ENCODE data around the gene APLN.

APLN gene

DNA sequence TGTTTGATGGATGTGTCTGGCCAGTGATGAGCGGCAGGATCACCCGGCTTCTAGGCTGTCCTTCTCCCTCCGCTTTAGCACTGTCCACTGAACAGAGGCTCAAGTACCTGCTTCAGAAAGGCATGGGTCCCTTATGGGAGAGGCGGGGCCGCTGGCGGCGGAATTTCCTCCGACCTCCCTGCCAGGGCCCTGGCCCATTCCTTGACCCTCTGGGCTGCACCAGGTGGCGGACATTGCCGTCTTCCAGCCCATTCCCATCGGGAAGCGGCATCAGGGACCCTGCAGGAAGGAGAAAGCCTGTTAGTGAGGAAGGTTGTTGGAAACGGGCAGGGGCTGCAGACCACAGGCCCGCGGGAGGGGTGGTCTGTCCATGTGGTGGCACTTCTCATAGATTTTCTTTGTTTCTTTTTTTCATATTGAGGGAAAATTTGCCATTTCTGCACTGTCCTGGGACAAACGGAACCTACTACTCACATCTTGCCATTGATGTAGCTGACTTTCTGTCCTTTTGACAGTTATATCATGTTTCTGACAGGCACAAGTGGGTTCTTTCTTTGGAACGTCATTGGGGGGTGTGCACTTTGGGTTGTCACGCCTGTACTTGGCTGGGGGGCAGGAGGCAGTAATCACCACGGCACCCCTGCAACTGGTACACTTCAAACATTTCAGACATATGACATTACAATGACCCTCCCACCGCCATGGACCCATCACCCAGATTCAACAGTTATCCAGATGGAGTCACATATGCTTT lies 6.1 kb downstream of the APLN start:
- Histone ChIP-seq H2BK120ac (ENCODE audit: low read depth, low read length) (no peak overlapping the region), H4K91ac (ENCODE audit: low read depth, low read length, poor library complexity) (no peak overlapping the region), H3K27me3 (ENCODE audit: control insufficient read depth in 3 of 3, insufficient read depth in 3 of 3, low read depth in 1 of 3, low read length in 3 of 3) (peaks cover 0 to 11% (median 8%) of the 10 kb centered on the region in 3 experiments), H3K27ac (replicated peaks; ENCODE audit: low read length) (no peak overlapping the region), H2AK5ac (ENCODE audit: low read depth, low read length) (no peak overlapping the region), H3K79me1 (ENCODE audit: low read depth, low read length) (peaks cover 2% of the 10 kb centered on the region), H3K23ac (ENCODE audit: low read depth, low read length, poor library complexity) (no peak overlapping the region), H3K9me3 (replicated peaks in 1 of 2; ENCODE audit: control insufficient read depth in 2 of 2, insufficient read depth in 1 of 2, low read depth in 1 of 2, low read length in 2 of 2) (no peaks in the 10 kb centered on the region), H3K14ac (ENCODE audit: low read length) (no peak overlapping the region), H3K36me3 (replicated peaks in 1 of 2; ENCODE audit: control insufficient read depth in 2 of 2, insufficient read depth in 2 of 2, low read length in 2 of 2) (peaks cover 0 to 4% of the 10 kb centered on the region in 2 donors), H3K9ac (ENCODE audit: low read depth, low read length, poor library complexity) (no peak overlapping the region), H3K4me3 (ENCODE audit: low read length in 2 of 2) (no peak overlapping the region), H3K4me2 (ENCODE audit: insufficient read depth, low read length, poor library complexity, severe bottlenecking) (no peak overlapping the region), H3K4me1 (ENCODE audit: control insufficient read depth in 2 of 2, insufficient read depth in 1 of 2, low read depth in 1 of 2, low read length in 2 of 2) (peaks cover 2 to 4% of the 10 kb centered on the region in 2 donors), H3K4ac (ENCODE audit: low read length) (no peak overlapping the region), H2BK5ac (ENCODE audit: low read length) (no peak overlapping the region), H2BK15ac (ENCODE audit: low read length) (no peak overlapping the region), H2AFZ (ENCODE audit: low read length) (no peak overlapping the region), H4K8ac (ENCODE audit: low read depth, low read length) (no peak overlapping the region), H3K18ac (ENCODE audit: low read length) (no peak overlapping the region), H2BK12ac (ENCODE audit: low read length) (no peak overlapping the region)
- no CpG with 5 or more reads among the region's 20 CpGs for WGBS, 2 donors (ENCODE audit: extremely low coverage in 2 of 2, insufficient read length in 2 of 2, insufficient replicate concordance in 1 of 2)
- DNase-seq (ENCODE audit: low spot score) = no peak

DNA sequence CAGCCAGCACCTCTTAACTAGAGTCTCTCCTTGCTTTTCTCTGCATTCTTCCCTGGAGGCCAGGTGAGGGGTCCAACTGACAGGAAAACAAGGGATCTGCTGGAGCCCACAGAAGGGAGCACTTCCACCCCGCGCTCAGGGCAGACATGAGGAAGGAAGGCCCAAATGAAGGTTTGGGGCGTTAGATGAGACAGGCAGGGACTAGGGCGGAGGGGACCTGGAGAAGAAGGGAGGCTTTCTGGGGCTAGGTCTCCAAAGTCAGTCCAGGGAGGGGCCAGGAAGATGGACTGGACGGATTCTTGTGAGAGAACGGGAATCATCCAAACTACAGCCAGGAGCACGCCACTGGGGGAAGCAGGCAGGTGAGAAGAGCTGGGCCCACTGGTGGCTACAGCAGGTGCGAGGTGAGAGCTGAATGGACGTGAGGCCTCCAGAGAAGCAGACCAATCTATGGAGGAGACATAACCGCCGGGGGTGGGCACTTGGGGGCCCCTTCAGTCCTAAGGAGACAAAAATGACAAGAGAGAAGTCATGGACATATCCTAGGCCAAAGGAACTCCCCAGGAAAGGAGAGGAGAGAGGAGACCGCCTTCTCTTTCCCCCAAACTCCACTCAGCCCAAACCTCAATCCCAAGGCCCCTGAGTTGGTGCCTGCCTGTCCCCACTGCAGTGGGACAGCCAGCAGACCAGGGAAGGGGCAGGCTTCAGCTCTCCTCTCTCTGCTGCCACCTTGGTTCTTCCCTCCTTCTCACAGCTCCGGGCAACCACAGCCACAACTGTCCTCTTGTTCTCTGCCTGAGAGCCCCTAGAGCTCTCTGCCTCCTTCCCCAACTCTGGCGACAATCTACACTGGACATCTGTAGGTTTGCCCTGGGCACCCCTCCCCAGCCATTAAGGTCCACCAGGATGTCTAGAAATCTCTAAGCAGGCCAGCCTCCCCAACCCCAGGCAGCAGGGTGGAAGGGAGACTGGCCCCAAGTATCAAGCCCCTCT lies 7.0 kb downstream of the APLN start:
- Histone ChIP-seq H3K18ac (ENCODE audit: low read length) (no peak overlapping the region), H3K4me1 (ENCODE audit: control insufficient read depth in 2 of 2, insufficient read depth in 1 of 2, low read depth in 1 of 2, low read length in 2 of 2) (peaks cover 0 to 2% of the 10 kb centered on the region in 2 donors), H3K27ac (replicated peaks; ENCODE audit: low read length) (no peak overlapping the region), H3K4ac (ENCODE audit: low read length) (no peak overlapping the region), H2BK15ac (ENCODE audit: low read length) (no peak overlapping the region), H3K9ac (ENCODE audit: low read depth, low read length, poor library complexity) (no peak overlapping the region), H3K4me2 (ENCODE audit: insufficient read depth, low read length, poor library complexity, severe bottlenecking) (no peak overlapping the region), H2AFZ (ENCODE audit: low read length) (no peak overlapping the region), H3K27me3 (ENCODE audit: control insufficient read depth in 3 of 3, insufficient read depth in 3 of 3, low read depth in 1 of 3, low read length in 3 of 3) (peaks cover 0 to 13% (median 3%) of the 10 kb centered on the region in 3 experiments), H2BK5ac (ENCODE audit: low read length) (no peak overlapping the region), H2AK5ac (ENCODE audit: low read depth, low read length) (no peak overlapping the region), H3K9me3 (replicated peaks in 1 of 2; ENCODE audit: control insufficient read depth in 2 of 2, insufficient read depth in 1 of 2, low read depth in 1 of 2, low read length in 2 of 2) (no peaks in the 10 kb centered on the region), H4K8ac (ENCODE audit: low read depth, low read length) (no peak overlapping the region), H2BK12ac (ENCODE audit: low read length) (no peak overlapping the region), H4K91ac (ENCODE audit: low read depth, low read length, poor library complexity) (no peak overlapping the region), H3K4me3 (ENCODE audit: low read length in 2 of 2) (no peak overlapping the region), H2BK120ac (ENCODE audit: low read depth, low read length) (no peak overlapping the region), H3K14ac (ENCODE audit: low read length) (no peak overlapping the region), H3K23ac (ENCODE audit: low read depth, low read length, poor library complexity) (no peak overlapping the region), H3K79me1 (ENCODE audit: low read depth, low read length) (peaks cover 2% of the 10 kb centered on the region), H3K36me3 (replicated peaks in 1 of 2; ENCODE audit: control insufficient read depth in 2 of 2, insufficient read depth in 2 of 2, low read length in 2 of 2) (peaks cover 0 to 4% of the 10 kb centered on the region in 2 donors)
- no peak for DNase-seq (ENCODE audit: low spot score)
- WGBS, 2 donors (ENCODE audit: extremely low coverage in 2 of 2, insufficient read length in 2 of 2, insufficient replicate concordance in 1 of 2) = no CpG with 5 or more reads among the region's 14 CpGs

DNA sequence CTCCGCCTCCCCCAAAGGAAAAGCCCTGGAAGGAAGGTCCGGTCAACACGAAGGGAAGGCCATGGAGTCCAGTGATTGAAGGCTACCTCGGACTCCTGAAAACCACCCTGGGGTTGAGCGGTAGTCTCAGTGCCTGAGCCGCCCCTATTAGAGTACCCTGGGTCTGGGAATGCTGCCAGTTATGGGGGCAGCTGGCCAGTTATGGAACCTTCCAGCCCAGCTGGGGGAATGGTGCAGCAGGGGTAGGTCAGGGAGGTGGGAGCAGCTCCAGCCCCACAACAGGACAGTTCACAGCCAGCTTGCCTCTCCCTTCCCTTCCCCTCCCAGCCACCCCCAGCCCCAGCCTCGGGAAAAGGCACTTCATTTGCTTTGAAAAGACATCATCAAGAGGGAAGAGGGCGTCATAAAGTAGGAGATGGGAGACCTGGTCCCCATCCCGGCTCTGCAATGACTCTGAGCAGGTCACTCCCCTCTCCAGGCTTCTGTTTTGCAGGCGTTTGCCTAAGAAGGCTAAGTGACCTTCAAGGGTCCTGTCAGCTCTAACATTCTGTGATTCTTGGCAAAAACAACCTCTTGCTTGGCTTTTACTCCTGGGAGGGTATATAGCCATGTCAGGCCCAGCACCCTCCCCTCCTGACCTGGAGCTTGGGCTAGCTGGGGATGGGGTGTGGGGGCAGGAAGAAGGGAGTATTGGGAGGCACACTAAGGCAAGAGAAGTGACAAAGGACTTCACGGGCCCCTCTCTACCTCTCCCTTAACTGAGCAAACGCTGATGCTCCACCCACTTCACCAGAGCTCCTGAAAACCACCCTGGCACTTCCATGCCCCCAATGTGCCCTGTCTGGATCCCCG lies 8.0 kb downstream of the APLN start:
- no peak overlapping the region for H3K18ac ChIP-seq (ENCODE audit: low read length)
- no peak overlapping the region for H2BK15ac ChIP-seq (ENCODE audit: low read length)
- no peak overlapping the region for H2AFZ ChIP-seq (ENCODE audit: low read length)
- peaks cover 0 to 14% (median 0%) of the 10 kb centered on the region in 3 experiments for H3K27me3 ChIP-seq (ENCODE audit: control insufficient read depth in 3 of 3, insufficient read depth in 3 of 3, low read depth in 1 of 3, low read length in 3 of 3)
- no peak overlapping the region for H4K8ac ChIP-seq (ENCODE audit: low read depth, low read length)
- no peak overlapping the region for H2BK5ac ChIP-seq (ENCODE audit: low read length)
- no peak overlapping the region for H3K23ac ChIP-seq (ENCODE audit: low read depth, low read length, poor library complexity)
- no peak overlapping the region for H3K4ac ChIP-seq (ENCODE audit: low read length)
- H3K79me1 ChIP-seq (ENCODE audit: low read depth, low read length) = peaks cover 2% of the 10 kb centered on the region
- H3K9ac ChIP-seq (ENCODE audit: low read depth, low read length, poor library complexity) = no peak overlapping the region
- no peaks in the 10 kb centered on the region for H3K4me1 ChIP-seq (ENCODE audit: control insufficient read depth in 2 of 2, insufficient read depth in 1 of 2, low read depth in 1 of 2, low read length in 2 of 2)
- no CpG with 5 or more reads among the region's 13 CpGs for WGBS, 2 donors (ENCODE audit: extremely low coverage in 2 of 2, insufficient read length in 2 of 2, insufficient replicate concordance in 1 of 2)
- no peak for DNase-seq (ENCODE audit: low spot score)
- H2BK12ac ChIP-seq (ENCODE audit: low read length) = no peak overlapping the region
- no peaks in the 10 kb centered on the region for H3K9me3 ChIP-seq (replicated peaks in 1 of 2; ENCODE audit: control insufficient read depth in 2 of 2, insufficient read depth in 1 of 2, low read depth in 1 of 2, low read length in 2 of 2)
- H2AK5ac ChIP-seq (ENCODE audit: low read depth, low read length) = no peak overlapping the region
- H3K14ac ChIP-seq (ENCODE audit: low read length) = no peak overlapping the region
- no peak overlapping the region for H3K4me3 ChIP-seq (ENCODE audit: low read length in 2 of 2)
- no peak overlapping the region for H3K4me2 ChIP-seq (ENCODE audit: insufficient read depth, low read length, poor library complexity, severe bottlenecking)
- no peak overlapping the region for H4K91ac ChIP-seq (ENCODE audit: low read depth, low read length, poor library complexity)
- no peak overlapping the region for H3K27ac ChIP-seq (replicated peaks; ENCODE audit: low read length)
- peaks cover 0 to 4% of the 10 kb centered on the region in 2 donors for H3K36me3 ChIP-seq (replicated peaks in 1 of 2; ENCODE audit: control insufficient read depth in 2 of 2, insufficient read depth in 2 of 2, low read length in 2 of 2)
- no peak overlapping the region for H2BK120ac ChIP-seq (ENCODE audit: low read depth, low read length)
